Stimulated activated naive CD8-positive, alpha-beta T cell treated with anti-CD3 and anti-CD28 coated beads, Interleukin-15, amount 100 ng/mL, for 72 hours (primary cell): ENCODE measurements around the gene ADAMTS10.
"Not testable (repeated sequence)": the region's sequence is repeated elsewhere in the genome, so short reads cannot be mapped to it uniquely, and the experiment has no call there.

Source experiments
- ATAC-seq: fragments of 150-1000 bp; cut with Tn5 transposase; 2 replicates; pipeline ENCODE4 v1.10.0; 2021; ENCODE audit warnings: mild to moderate bottlenecking, moderate library complexity
- DNase-seq, 2 donors: peaks; one replicate each; pipeline ENCODE4 v3.0.0; 2021 to 2022
- H3K27ac Mint-ChIP-seq, 2 donors: one replicate each; pipeline ENCODE4 v1.8.0; 2022; ENCODE audit warnings: mild to moderate bottlenecking in 2 of 2, mixed read lengths in 2 of 2, moderate library complexity in 2 of 2
- H3K27me3 Mint-ChIP-seq: one replicate; pipeline ENCODE4 v1.8.0; 2022; ENCODE audit warnings: mixed read lengths
- H3K4me1 Mint-ChIP-seq: one replicate; pipeline ENCODE4 v1.8.0; 2022; ENCODE audit warnings: mild to moderate bottlenecking, mixed read lengths
- H3K4me3 Mint-ChIP-seq, 2 donors: one replicate each; pipeline ENCODE4 v1.8.0; 2022; ENCODE audit warnings: mild to moderate bottlenecking in 2 of 2, mixed read lengths in 2 of 2, moderate library complexity in 1 of 2
- H3K9me3 Mint-ChIP-seq, 2 donors: one replicate each; pipeline ENCODE4 v1.8.0; 2022; ENCODE audit warnings: mixed read lengths in 2 of 2

ADAMTS10 gene

DNA sequence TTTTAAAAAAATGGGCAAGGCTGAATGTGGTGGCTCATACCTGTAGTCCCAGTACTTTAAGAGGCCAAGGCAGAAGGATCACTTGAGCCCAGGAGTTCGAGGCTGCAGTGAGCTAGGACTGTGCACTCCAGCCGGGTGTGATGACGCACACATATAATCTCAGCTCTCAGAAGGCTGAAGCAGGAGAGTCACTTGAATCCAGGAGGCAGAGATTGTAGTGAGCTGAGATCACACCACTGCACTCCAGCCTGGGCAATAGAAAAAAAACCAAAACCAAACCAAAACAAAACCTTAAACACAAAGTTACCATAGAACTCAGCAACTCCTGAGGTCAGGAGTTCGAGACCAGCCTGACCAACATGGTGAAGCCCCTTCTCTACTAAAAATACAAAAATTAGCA lies 26.6 kb upstream of the ADAMTS10 start:
- not testable (repeated sequence) for H3K4me1 Mint-ChIP-seq, H3K4me3 Mint-ChIP-seq, H3K9me3 Mint-ChIP-seq, H3K27ac Mint-ChIP-seq, DNase-seq, ATAC-seq
- peaks cover 13% of the 10 kb centered on the region for H3K27me3 Mint-ChIP-seq

DNA sequence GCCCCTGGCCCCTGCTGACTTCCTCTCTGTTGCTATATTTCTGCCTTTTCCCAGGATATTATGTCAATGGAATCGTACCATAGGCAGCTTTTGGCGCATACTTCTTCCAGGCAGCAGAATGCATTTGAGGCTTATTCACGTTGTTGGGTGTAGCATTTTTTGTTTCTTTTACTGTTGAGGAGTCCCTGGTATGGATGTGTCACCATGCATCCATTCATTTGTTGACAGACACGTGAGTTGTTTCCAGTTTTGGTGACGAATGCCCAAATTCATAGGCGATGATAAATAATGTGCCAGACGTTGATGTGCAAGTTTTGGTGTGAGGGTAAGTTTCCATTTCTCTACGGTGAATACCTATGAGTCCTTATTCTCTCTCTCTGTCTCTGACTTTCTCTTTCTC lies 24.9 kb upstream of the ADAMTS10 start:
- H3K9me3 Mint-ChIP-seq = no peaks in the 10 kb centered on the region
- ATAC-seq (no peak), DNase-seq (no peak)
- no peak overlapping the region for H3K27ac Mint-ChIP-seq
- H3K4me1 Mint-ChIP-seq = peaks cover 8% of the 10 kb centered on the region
- H3K4me3 Mint-ChIP-seq = no peak overlapping the region
- peaks cover 13% of the 10 kb centered on the region for H3K27me3 Mint-ChIP-seq

DNA sequence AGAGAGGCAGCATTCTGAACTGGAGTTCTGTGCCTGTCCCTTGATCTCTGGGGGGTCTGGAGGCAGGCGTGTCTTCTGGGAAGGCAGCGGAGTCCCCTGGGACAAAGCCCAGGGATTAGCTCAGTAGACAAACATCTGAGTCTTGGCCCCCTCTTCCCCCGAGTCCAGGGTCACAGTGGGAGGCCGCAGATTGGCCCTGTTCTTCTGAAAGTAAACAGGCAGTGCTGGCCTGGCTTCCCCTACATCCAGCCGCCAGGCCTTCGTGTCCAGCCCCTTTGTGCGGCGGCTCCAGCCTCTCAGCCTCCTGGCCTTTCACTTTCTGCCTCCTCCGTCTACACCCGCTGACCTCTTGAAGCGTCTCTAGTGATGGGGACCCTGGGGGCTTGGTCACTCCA lies 20.9 kb upstream of the ADAMTS10 start:
- Mint-ChIP-seq H3K27ac (no peak overlapping the region), H3K9me3 (no peaks in the 10 kb centered on the region), H3K27me3 (no peaks in the 10 kb centered on the region), H3K4me3 (no peak overlapping the region), H3K4me1 (no peaks in the 10 kb centered on the region)
- DNase-seq = no peak
- ATAC-seq = no peak

DNA sequence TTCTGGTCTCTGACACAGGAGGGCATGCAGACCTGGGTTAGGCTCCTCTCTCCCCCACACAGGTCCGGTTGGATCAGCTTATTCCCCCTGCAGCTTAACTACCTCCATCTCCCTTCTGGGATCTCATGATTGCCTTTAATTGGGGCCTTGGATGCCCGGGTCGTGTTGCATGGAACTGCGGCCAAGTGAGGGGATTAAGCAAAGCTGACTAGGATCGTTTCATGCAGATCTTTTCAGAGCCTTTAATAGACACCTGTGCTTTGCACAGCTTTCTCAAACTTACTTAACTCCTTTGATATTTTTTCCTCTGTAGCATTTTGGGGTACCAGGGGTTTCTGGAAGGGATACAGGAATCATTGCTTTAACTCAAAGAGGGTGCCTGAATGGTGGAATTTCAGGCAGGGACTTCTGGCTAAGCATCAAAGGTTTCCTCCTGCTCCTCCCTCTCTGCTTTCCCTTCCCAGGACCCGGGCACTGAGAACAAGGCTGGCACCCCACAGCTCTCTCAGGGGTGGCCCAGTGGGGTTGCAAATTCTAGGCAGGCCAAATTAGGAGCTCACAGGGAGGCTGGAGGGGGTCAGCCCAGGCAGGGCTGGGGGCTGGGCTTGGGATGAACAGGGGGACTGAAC lies 20.4 kb upstream of the ADAMTS10 start:
- no peak for DNase-seq
- no peak for ATAC-seq
- Mint-ChIP-seq H3K9me3 (no peaks in the 10 kb centered on the region), H3K4me1 (no peaks in the 10 kb centered on the region), H3K4me3 (no peak overlapping the region), H3K27ac (no peak overlapping the region), H3K27me3 (no peaks in the 10 kb centered on the region)

DNA sequence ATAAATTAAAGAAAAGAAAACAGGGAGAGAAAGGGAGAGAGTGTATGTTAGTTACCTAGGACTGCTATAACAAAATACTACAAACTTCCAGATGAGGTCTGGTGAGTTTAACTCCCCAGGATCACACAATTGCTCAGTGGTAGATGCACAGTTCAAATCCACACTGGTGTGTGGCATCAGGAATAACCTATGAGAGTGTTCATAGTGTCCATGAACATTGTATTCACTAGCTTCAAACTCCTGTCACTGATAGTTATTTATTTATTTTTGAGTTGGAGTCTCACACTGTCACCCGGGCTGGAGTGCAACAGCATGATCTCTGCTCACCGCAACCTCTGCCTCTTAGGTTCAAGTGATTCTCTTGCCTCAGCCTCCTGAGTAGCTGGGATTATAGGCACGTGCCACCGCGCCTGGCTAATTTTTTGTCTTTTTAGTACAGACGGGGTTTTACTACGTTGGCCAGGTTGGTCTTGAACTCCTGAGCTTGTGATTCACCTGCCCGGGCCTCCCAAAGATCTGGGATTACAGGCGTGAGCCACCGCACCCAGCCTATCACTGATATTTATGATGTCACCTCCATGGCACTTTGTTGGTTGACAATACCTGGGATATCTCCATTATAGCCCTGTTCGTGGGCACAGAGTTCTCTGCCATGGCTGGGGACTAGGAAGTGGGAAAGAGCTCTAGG lies 19.6 kb upstream of the ADAMTS10 start, which contains the start of gene NFILZ:
NFILZ (plus strand) TSS at position 638 of the 688 bp plus-strand sequence. CDS start 46,133 bp downstream, outside the sequence.
- no peaks in the 10 kb centered on the region for H3K4me1 Mint-ChIP-seq

DNA sequence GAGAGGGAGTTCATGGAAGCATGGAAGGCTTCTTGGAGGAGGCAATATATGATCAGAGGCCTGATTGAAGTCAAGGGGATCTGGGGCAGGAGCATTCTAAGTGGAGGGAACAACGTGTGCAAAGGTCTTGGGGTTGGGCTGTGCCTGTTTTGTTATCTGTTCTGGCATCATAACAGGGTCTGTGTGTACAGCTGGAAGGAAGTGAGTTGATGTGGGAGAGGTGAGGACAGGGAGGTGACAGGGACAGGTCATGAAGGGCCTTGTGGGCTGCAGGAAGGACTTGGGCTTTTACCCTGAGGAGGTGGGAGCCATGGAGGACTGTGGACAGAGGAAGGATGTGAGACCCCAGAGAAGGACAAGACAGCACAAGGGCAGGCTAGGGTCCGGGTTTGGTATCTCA lies 18.7 kb upstream of the ADAMTS10 start:
- Mint-ChIP-seq H3K27me3 (no peaks in the 10 kb centered on the region), H3K4me1 (no peaks in the 10 kb centered on the region), H3K27ac (no peak overlapping the region), H3K9me3 (no peaks in the 10 kb centered on the region), H3K4me3 (no peak overlapping the region)
- DNase-seq (no peak), ATAC-seq (no peak)

More for the DNA sequence above, 19.6 kb upstream of the ADAMTS10 start, which contains the start of gene NFILZ:
- H3K4me3 Mint-ChIP-seq = no peak within 1 kb of the TSS
- H3K27ac Mint-ChIP-seq = peak within 1 kb of the TSS in 1 of 2 donors; percentile 50
- DNase-seq (no peak), ATAC-seq (no peak)
- no peaks in the 10 kb centered on the region for H3K9me3 Mint-ChIP-seq
- H3K27me3 Mint-ChIP-seq = no peaks in the 10 kb centered on the region

DNA sequence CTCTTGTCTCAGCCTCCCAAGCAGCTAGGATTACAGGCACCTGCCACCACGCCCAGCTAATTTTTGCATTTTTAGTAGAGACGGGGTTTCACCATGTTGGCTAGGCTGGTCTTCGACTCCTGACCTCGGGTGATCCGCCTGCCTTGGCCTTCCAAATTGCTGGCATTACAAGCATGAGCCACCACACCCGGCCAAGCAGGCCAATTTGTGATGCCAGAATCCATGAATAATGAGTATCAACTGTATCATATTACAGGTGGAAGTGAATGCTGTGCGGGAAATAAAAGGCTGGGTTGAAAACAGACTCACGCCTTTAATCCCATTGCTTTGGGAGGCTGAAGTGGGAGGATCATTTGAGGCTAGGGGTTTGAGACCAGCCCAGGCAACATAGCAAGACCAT lies 16.3 kb upstream of the ADAMTS10 start:
- ATAC-seq = no peak
- H3K9me3 Mint-ChIP-seq = no peaks in the 10 kb centered on the region
- DNase-seq = no peak
- H3K27me3 Mint-ChIP-seq = no peaks in the 10 kb centered on the region
- H3K4me1 Mint-ChIP-seq = no peaks in the 10 kb centered on the region
- H3K4me3 Mint-ChIP-seq = no peak overlapping the region
- H3K27ac Mint-ChIP-seq = no peak overlapping the region

DNA sequence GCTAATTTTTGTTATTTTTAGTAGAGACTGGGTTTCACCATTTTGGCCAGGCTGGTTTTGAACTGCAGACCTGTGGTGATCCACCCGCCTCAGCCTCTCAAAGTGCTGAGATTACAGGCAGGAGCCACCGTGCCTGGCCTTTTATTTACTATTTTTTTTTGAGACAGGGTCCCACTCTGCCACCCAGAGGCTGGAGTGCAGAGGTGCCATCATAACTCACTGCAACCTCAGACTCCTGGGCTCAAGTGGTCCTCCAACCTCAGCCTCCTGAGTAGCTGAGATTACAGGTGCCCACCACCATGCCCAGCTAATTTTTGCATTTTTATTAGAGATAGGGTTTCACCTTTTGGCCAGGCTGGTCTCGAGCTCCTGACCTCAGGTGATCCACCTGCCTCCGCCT lies 12.4 kb upstream of the ADAMTS10 start:
- H3K4me3 Mint-ChIP-seq, DNase-seq, H3K27ac Mint-ChIP-seq, H3K27me3 Mint-ChIP-seq, ATAC-seq, H3K4me1 Mint-ChIP-seq, H3K9me3 Mint-ChIP-seq: not testable (repeated sequence)

DNA sequence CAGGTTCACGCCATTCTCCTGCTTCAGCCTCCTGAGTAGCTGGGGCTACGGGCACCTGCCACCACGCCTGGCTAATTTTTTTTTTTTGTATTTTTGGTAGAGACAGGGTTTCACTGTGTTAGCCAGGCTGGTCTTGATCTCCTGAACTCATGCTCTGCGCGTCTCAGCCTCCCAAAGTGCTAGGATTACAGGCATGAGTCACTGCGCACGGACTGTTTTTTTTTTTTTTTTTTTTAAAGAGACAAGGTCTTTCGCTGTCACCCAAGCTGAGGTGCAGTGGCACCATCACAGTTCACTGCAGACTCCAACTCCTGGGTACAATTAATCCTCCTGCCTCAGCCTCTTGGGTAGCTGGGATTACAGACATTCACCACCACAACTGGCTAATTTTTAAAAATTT lies 8.2 kb upstream of the ADAMTS10 start:
- ATAC-seq (no peak), DNase-seq (no peak)
- H3K4me1 Mint-ChIP-seq = peaks cover 13% of the 10 kb centered on the region
- no peak overlapping the region for H3K27ac Mint-ChIP-seq
- H3K27me3 Mint-ChIP-seq = no peaks in the 10 kb centered on the region
- no peak overlapping the region for H3K4me3 Mint-ChIP-seq
- no peaks in the 10 kb centered on the region for H3K9me3 Mint-ChIP-seq

DNA sequence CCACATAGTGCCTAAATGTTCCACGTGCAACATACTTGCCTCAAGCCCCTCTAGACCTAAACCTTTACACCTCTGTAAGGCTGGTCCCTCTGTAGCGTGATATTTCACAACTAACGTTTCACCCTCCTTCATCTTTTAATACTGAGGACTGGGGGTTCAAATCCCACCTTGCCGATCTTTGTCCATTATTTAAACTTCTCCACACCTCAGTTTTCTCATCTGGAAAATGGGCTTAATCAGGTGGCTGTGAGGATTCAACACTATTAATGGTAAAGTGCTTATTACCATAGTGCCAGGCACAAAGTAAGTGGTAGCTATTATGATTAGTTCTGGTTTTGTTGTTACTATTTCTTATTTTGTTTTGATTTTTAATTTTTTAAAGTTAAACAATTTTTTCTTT lies 7.5 kb upstream of the ADAMTS10 start:
- no peak for DNase-seq
- Mint-ChIP-seq H3K27ac (no peak overlapping the region), H3K4me3 (no peak overlapping the region), H3K27me3 (no peaks in the 10 kb centered on the region), H3K9me3 (no peaks in the 10 kb centered on the region), H3K4me1 (peaks cover 15% of the 10 kb centered on the region)
- ATAC-seq = no peak

DNA sequence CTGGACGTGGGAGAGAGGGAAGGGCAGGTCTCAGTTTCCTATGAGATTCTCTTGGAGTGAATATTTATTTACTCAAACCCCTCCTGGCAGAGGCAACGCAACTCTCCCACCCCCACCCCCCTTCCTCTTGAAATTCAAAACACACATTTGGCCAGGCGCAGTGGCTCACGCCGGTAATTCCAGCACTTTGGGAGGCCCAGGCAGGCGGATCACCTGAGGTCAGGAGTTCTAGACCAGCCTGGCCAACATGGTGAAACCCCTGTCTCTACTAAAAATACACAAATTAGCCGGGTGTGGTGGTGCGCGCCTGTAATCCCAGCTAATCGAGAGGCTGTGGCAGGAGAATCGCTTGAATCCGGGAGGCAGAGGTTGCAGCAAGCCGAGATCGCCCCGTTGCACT lies 6.8 kb upstream of the ADAMTS10 start:
- not testable (repeated sequence) for H3K27ac Mint-ChIP-seq, H3K27me3 Mint-ChIP-seq, ATAC-seq, H3K9me3 Mint-ChIP-seq, H3K4me3 Mint-ChIP-seq, DNase-seq
- peaks cover 22% of the 10 kb centered on the region for H3K4me1 Mint-ChIP-seq

DNA sequence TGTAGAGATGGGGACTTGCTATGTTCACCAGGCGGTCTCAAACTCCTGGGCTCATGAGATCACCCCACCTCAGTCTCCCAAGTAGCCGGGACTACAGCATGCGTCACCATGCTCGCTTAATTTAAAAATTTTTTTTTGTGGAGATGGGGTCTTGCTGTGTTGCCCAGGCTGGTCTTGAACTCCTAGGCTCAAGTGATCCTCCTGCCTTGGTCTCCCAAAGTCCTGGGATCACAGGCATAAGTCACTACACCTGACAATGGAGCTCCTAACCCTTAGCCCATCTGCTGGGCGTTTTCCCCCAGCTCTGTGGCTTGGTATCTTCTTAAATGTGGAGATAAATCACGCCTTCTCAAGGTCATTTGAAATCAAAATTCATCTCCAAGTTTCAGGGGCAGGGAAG lies 6.3 kb upstream of the ADAMTS10 start:
- DNase-seq (no peak), ATAC-seq (no peak)
- H3K4me1 Mint-ChIP-seq = peaks cover 26% of the 10 kb centered on the region
- H3K27me3 Mint-ChIP-seq = no peaks in the 10 kb centered on the region
- H3K9me3 Mint-ChIP-seq = no peaks in the 10 kb centered on the region
- H3K27ac Mint-ChIP-seq = no peak overlapping the region
- H3K4me3 Mint-ChIP-seq = no peak overlapping the region

DNA sequence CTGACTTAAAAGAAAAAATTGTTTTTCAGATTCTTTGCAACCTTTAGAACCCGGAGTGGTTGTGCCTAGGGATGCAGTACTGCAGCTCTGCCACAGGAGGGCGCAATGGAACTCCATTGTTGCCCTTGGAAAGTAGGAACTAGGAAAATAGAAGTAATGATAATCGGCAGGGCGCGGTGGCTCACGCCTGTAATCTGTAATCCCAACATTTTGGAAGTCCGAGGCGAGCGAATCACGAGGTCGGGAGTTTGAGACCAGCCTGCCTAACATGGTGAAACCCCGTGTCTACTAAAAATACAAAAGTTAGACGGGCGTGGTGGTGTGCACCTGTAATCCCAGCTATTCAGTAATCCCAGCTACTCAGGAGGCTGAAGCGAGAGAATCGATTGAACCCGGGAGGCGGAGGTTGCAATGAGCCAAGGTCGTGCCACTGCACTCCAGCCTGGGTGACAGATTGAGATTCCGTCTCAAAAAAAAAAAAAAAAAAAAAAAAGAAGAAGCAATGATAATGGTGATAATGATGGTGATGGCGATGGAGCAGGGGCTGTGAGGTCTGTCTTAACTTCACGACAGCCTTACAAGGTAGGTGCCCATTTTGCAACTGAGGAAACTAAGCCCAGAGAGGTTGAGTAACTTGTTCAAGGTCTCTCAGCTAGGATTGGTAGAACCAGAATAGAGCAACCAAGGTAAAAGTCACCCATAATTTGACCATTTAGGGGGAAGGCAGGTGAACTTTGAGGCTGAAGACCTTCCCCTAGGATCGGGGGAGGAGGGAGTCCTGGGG lies 5.5 kb upstream of the ADAMTS10 start:
- ATAC-seq (peak; percentile 13), DNase-seq (peak; percentile 59 to 60)
- H3K27ac Mint-ChIP-seq = no peak overlapping the region
- H3K4me3 Mint-ChIP-seq = peak overlapping the region in 1 of 2 donors; percentile 54
- H3K9me3 Mint-ChIP-seq = no peaks in the 10 kb centered on the region
- no peaks in the 10 kb centered on the region for H3K27me3 Mint-ChIP-seq
- H3K4me1 Mint-ChIP-seq = peaks cover 32% of the 10 kb centered on the region

DNA sequence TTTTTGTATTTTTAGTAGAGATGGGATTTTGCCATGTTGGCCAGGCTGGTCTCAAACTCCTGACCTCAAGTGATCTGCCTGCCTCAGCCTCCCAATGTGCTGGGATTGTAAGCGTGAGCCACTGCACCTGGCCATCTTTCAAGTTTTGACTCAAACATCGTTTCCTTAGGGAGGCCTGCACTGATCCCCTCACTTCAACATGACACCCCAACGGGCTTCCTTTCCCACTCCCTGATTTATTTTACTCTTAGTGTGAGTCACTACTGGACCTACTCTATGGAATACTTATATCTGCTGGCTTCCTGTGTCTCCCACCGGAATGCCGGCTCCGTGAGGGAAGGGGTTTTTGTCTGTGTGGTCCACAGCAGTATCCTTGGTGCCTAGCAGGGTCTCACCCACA lies 4.5 kb upstream of the ADAMTS10 start:
- DNase-seq (no peak), ATAC-seq (no peak)
- Mint-ChIP-seq H3K9me3 (no peaks in the 10 kb centered on the region), H3K27ac (no peak overlapping the region), H3K4me3 (no peak overlapping the region), H3K4me1 (peaks cover 37% of the 10 kb centered on the region), H3K27me3 (no peaks in the 10 kb centered on the region)

DNA sequence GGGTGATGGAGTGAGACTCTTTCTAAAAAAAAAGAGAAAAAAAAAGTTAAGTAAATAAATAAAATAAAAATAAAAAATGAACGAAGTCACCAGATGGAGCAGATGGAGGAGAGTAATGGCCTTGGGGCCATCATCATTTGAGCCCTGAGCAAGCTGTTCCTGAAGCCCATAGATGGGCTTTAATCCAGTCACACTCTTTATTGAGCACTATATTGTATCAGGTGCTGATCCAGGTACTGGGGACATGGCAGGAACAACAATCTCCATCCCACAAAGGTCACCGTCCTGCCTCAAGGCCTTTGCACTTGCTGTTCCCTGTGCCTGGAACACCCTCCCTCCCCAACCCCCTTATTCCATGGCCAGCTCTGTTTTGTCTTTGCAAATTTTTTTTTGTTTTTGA lies 3.9 kb upstream of the ADAMTS10 start:
- Mint-ChIP-seq H3K4me3 (no peak overlapping the region), H3K4me1 (peaks cover 43% of the 10 kb centered on the region), H3K27me3 (no peaks in the 10 kb centered on the region), H3K9me3 (no peaks in the 10 kb centered on the region), H3K27ac (no peak overlapping the region)
- no peak for DNase-seq
- ATAC-seq = no peak

DNA sequence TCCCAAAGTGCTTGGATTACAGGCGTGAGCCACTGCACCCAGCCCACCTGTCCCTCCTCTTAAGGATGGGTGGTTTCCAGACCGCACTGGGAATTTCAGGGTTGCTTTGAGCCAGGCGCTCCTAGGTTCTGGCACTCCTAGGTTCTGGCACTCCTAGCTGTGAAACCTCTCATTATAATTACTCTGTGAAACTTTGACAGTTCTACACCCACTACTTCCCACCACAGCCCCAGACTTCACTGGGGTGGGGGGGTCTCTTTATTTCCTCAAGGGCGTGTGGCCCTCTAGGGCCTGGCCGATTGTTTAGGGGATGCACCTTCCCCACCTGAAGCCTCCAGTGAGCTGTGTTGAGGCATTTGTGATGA lies 2.3 kb upstream of the ADAMTS10 start:
- peak; percentile 42 for ATAC-seq
- peak overlapping the region; percentile 26 to 43 for H3K4me3 Mint-ChIP-seq

More for the DNA sequence above, 2.3 kb upstream of the ADAMTS10 start:
- Mint-ChIP-seq H3K27me3 (no peaks in the 10 kb centered on the region), H3K9me3 (no peaks in the 10 kb centered on the region), H3K4me1 (peaks cover 59% of the 10 kb centered on the region), H3K27ac (no peak overlapping the region)
- peak; percentile 42 to 45 for DNase-seq
